OCI-LY3 (cell line): ENCODE measurements around the gene GJB2.

Experiments used
- EZH2phosphoT487 ChIP-seq: fragments of 200-600 bp; shearing (Covaris generic); IDR thresholded peaks from 2 replicates; pipeline ENCODE4 v1.6.1; 2018; ENCODE audit warnings: antibody characterized with exemption, mixed run types, low read depth
- TF ChIP-seq, protein P1 (sequence below): fragments of 200-600, 300-600 bp; sonication (generic); IDR thresholded peaks from 2 replicates; pipeline ENCODE4 v1.5.1; 2014; ENCODE audit warnings: antibody characterized with exemption, low read length, low read depth

DNA sequence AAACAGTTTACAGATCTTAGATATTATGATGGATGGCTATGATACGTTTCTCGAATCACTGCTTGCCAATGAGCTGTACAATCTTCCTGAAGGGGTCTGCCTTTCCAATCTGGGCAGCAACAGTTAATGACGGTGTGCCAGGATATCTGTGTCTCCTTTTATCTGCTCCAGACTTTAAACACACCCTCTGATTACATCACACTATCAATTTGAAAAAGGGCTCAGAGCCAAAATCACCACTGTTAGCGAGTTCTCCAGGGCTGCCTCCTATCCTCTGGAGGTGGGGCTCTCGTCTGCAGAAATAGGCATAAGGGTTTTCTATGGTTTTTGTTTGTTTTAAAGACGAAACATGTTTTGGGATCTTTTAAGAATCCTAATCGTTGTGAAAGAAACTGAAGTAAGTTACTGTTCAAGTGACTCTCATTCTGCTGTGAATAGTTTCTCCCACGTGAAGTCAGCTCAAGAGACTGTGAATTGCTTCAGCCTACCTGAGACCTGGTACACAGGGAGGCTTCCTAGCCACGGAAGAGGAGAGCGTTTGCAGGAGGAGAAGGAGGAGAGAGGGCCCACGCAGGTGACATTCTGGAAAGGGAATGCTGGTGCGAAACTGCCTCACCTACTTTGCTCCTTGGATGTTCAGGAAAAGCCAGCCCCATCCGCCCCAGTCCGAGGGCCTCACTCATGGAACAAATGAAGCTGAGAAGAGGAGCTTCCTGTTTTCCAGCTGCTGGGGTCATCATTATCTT, 16.7 kb downstream of the GJB2 start:
- TF ChIP-seq, protein P1, sequence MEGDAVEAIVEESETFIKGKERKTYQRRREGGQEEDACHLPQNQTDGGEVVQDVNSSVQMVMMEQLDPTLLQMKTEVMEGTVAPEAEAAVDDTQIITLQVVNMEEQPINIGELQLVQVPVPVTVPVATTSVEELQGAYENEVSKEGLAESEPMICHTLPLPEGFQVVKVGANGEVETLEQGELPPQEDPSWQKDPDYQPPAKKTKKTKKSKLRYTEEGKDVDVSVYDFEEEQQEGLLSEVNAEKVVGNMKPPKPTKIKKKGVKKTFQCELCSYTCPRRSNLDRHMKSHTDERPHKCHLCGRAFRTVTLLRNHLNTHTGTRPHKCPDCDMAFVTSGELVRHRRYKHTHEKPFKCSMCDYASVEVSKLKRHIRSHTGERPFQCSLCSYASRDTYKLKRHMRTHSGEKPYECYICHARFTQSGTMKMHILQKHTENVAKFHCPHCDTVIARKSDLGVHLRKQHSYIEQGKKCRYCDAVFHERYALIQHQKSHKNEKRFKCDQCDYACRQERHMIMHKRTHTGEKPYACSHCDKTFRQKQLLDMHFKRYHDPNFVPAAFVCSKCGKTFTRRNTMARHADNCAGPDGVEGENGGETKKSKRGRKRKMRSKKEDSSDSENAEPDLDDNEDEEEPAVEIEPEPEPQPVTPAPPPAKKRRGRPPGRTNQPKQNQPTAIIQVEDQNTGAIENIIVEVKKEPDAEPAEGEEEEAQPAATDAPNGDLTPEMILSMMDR, result no peak
- TF ChIP-seq EZH2phosphoT487, result no peak
